GM23248 (cell line): ENCODE measurements around the gene SAP30BP. TPM values are rescaled to one million over a fixed set of nuclear protein-coding genes. Genes with fewer than 3 reads are reported as not detected.

Experiments
- DNase-seq: peaks from one replicate; pipeline ENCODE4 v3.0.0-alpha.2; 2015
- H2AFZ ChIP-seq: fragments of 200-600 bp; sonication (generic); 2 replicates; pipeline ENCODE4 v1.6.1; 2016; ENCODE audit warnings: antibody characterized with exemption
- H3F3A ChIP-seq: fragments of 200-600 bp; sonication (generic); 2 replicates; pipeline ENCODE4 v1.6.1; 2016; ENCODE audit warnings: mild to moderate bottlenecking, antibody characterized with exemption, mixed run types; ENCODE audit not compliant: insufficient read depth
- H3K27ac ChIP-seq: fragments of 200-600 bp; sonication (generic); 2 replicates; pipeline ENCODE4 v1.5.1; 2016; ENCODE audit warnings: mild to moderate bottlenecking
- H3K27me3 ChIP-seq: fragments of 200-600 bp; sonication (generic); replicated peaks from 2 replicates; pipeline ENCODE4 v1.6.1; 2016; ENCODE audit warnings: mild to moderate bottlenecking; ENCODE audit not compliant: insufficient read depth
- H3K36me3 ChIP-seq: fragments of 200-600 bp; sonication (generic); 2 replicates; pipeline ENCODE4 v1.6.1; 2016; ENCODE audit warnings: low read depth, mild to moderate bottlenecking
- H3K4me1 ChIP-seq: fragments of 200-600 bp; sonication (generic); 2 replicates; pipeline ENCODE4 v1.6.1; 2016; ENCODE audit warnings: mild to moderate bottlenecking; ENCODE audit not compliant: insufficient read depth
- H3K4me2 ChIP-seq: fragments of 200-600 bp; sonication (generic); one replicate; pipeline ENCODE4 v1.6.1; 2016; ENCODE audit warnings: mild to moderate bottlenecking; ENCODE audit not compliant: unreplicated experiment
- H3K4me3 ChIP-seq: fragments of 200-600 bp; sonication (generic); 2 replicates; pipeline ENCODE4 v1.5.1; 2016; ENCODE audit warnings: mild to moderate bottlenecking
- H3K79me2 ChIP-seq: fragments of 200-600 bp; sonication (generic); 2 replicates; pipeline ENCODE4 v1.6.1; 2016; ENCODE audit warnings: mild to moderate bottlenecking; ENCODE audit not compliant: insufficient read depth
- H3K9ac ChIP-seq: fragments of 200-600 bp; sonication (generic); 2 replicates; pipeline ENCODE4 v1.6.1; 2016; ENCODE audit warnings: mild to moderate bottlenecking
- H3K9me2 ChIP-seq: fragments of 200-600 bp; sonication (generic); 2 replicates; pipeline ENCODE4 v1.6.1; 2016; ENCODE audit warnings: mixed run types, mild to moderate bottlenecking, moderate library complexity; ENCODE audit not compliant: insufficient read depth
- H3K9me3 ChIP-seq: fragments of 200-600 bp; sonication (generic); one replicate; pipeline ENCODE4 v1.6.1; 2017; ENCODE audit warnings: low read depth
- H4K20me1 ChIP-seq: fragments of 200-600 bp; sonication (generic); 2 replicates; pipeline ENCODE4 v1.6.0; 2016; ENCODE audit not compliant: insufficient read depth
- EZH2 ChIP-seq: fragments of 200-600 bp; sonication (generic); IDR thresholded peaks from 2 replicates; pipeline ENCODE4 v1.6.1; 2018; ENCODE audit warnings: antibody characterized with exemption, mild to moderate bottlenecking; ENCODE audit not compliant: insufficient read depth, poor library complexity, severe bottlenecking
- EZH2phosphoT487 ChIP-seq: fragments of 200-600 bp; sonication (generic); IDR thresholded peaks from 2 replicates; pipeline ENCODE4 v1.6.1; 2018; ENCODE audit warnings: antibody characterized with exemption, moderate library complexity, mild to moderate bottlenecking, low read depth; ENCODE audit not compliant: insufficient read depth
- WGBS, 2 experiments: methylation state at CpG; one replicate each; pipeline ENCODE4 v1.1.6; 2015 to 2017; ENCODE audit warnings: low lambda C conversion rate in 2 of 2, low coverage in 1 of 2; ENCODE audit errors: missing lambda C conversion rate in 2 of 2; 5-methylcytosine and 5-hydroxymethylcytosine counted together
- in situ Hi-C: fragments of 300-500 bp; cut with MboI; formaldehyde crosslinking; loops from 2 replicates; pipeline ENCODE4 v1.15.0; 2020
- polyA plus RNA-seq: library from polyadenylated mRNA; unstranded; fragments of >200 nt; fragmentation: Nextera tagmentation; extraction: Ambion mirVana; gene quantifications from 2 replicates; pipeline ENCODE4 v1.2.1, GENCODE V29; 2016
- total RNA-seq: library from RNA; depleted of rRNA; stranded (reverse); fragments of >200 nt; shearing (Covaris generic); gene quantifications from 2 replicates; pipeline ENCODE4 v1.2.3, GENCODE V29; 2014

Gene SAP30BP
- total and polyA plus RNA-seq, 2 experiments from 2014 or later = 60.8 to 93.1 TPM

- Histone ChIP-seq H3K9ac (no peak within 1 kb of the TSS), H3K27ac (no peak within 1 kb of the TSS), H3K27me3 (peaks cover 21% of the 10 kb centered on the region), H3F3A (no peaks in the 10 kb centered on the region), H3K36me3 (no peaks in the 10 kb centered on the region), H3K79me2 (no peaks in the 10 kb centered on the region), H3K9me3 (no peaks in the 10 kb centered on the region), H3K4me1 (no peaks in the 10 kb centered on the region), H2AFZ (0 out of 2 replicates have a peak within 1 kb of the TSS, but pooled peaks have one; percentile 29), H4K20me1 (no peaks in the 10 kb centered on the region), H3K4me3 (peak within 1 kb of the TSS; percentile 32; the same call in 1 of the 2 replicates), H3K9me2 (no peaks in the 10 kb centered on the region), H3K4me2 (peak within 1 kb of the TSS; percentile 7)
- WGBS, 2 experiments = 5 to 9% methylated on average over 36 to 45 of the region's 70 CpGs
- peak; percentile 78 for TF ChIP-seq EZH2
- 0 out of 2 replicates have a peak, but pooled peaks have one; percentile 35 for TF ChIP-seq EZH2phosphoT487
- in situ Hi-C loops = no loop called here
- DNase-seq = peak; percentile 20
These were observed 53.7 kb downstream of the SAP30BP start, which contains the start of gene ITGB4 for GRCh38 chr17:75720656-75721462. Gene ITGB4, plus strand, starts transcription at chr17:75721459. Its CDS starts 3,245 bp downstream, at chr17:75724704.

GRCh38 chr17:75721463-75722011 lies 54.4 kb downstream of the SAP30BP start:
- no peaks in the 10 kb centered on the region for H3F3A ChIP-seq
- TF ChIP-seq EZH2 = no peak
- TF ChIP-seq EZH2phosphoT487 = no peak
- H3K4me2 ChIP-seq = peak overlapping the region; percentile 7
- H3K27ac ChIP-seq = no peak overlapping the region
- no peak overlapping the region for H3K9ac ChIP-seq
- no peaks in the 10 kb centered on the region for H3K79me2 ChIP-seq
- H3K9me3 ChIP-seq = no peaks in the 10 kb centered on the region
- H2AFZ ChIP-seq = no peak overlapping the region
- no peaks in the 10 kb centered on the region for H3K36me3 ChIP-seq
- peaks cover 21% of the 10 kb centered on the region for H3K27me3 ChIP-seq
- in situ Hi-C loops = no loop called here
- 44% methylated on average over 20 to 22 of the region's 33 CpGs for WGBS, 2 experiments
- H4K20me1 ChIP-seq = no peaks in the 10 kb centered on the region
- no peaks in the 10 kb centered on the region for H3K4me1 ChIP-seq
- peak; percentile 16 for DNase-seq
- no peak overlapping the region for H3K4me3 ChIP-seq
- no peaks in the 10 kb centered on the region for H3K9me2 ChIP-seq

- peaks cover 21% of the 10 kb centered on the region for H3K27me3 ChIP-seq
- DNase-seq = no peak
These were observed 54.9 kb downstream of the SAP30BP start for GRCh38 chr17:75722076-75722475.

GRCh38 chr17:75722542-75723095 lies 55.5 kb downstream of the SAP30BP start:
- Histone ChIP-seq H3K4me1 (no peaks in the 10 kb centered on the region), H3K4me2 (no peak overlapping the region), H3K9me2 (no peaks in the 10 kb centered on the region), H3K36me3 (no peaks in the 10 kb centered on the region), H3K27ac (no peak overlapping the region), H3F3A (no peaks in the 10 kb centered on the region), H2AFZ (no peak overlapping the region), H3K27me3 (peaks cover 21% of the 10 kb centered on the region), H3K4me3 (no peak overlapping the region), H3K9ac (no peak overlapping the region), H3K79me2 (no peaks in the 10 kb centered on the region), H3K9me3 (no peaks in the 10 kb centered on the region), H4K20me1 (no peaks in the 10 kb centered on the region)
- TF ChIP-seq EZH2phosphoT487 (no peak), EZH2 (no peak)
- no peak for DNase-seq
- 92 to 93% methylated on average over 8 to 9 of the region's 9 CpGs for WGBS, 2 experiments
- in situ Hi-C loops = no loop called here

More at GRCh38 chr17:75722076-75722475, 54.9 kb downstream of the SAP30BP start:
- H3K79me2 ChIP-seq = no peaks in the 10 kb centered on the region
- 80 to 87% methylated on average over 5 of the region's 5 CpGs for WGBS, 2 experiments
- H3K4me1 ChIP-seq = no peaks in the 10 kb centered on the region
- no peaks in the 10 kb centered on the region for H3K9me3 ChIP-seq
- no peak overlapping the region for H3K4me2 ChIP-seq
- no peak for TF ChIP-seq EZH2phosphoT487
- no peak for TF ChIP-seq EZH2
- no peaks in the 10 kb centered on the region for H3F3A ChIP-seq
- H3K36me3 ChIP-seq = no peaks in the 10 kb centered on the region
- H3K9me2 ChIP-seq = no peaks in the 10 kb centered on the region
- no peak overlapping the region for H3K9ac ChIP-seq
- H2AFZ ChIP-seq = no peak overlapping the region
- no peak overlapping the region for H3K27ac ChIP-seq
- no peak overlapping the region for H3K4me3 ChIP-seq
- H4K20me1 ChIP-seq = no peaks in the 10 kb centered on the region
- in situ Hi-C loops = no loop called here
